IMR-90 (cell line): Measurements from ENCODE around the gene KLHL40. TPM values are rescaled to one million over a fixed set of nuclear protein-coding genes. Genes with fewer than 3 reads are reported as not detected.

ENCODE experiments used
- ATAC-seq: fragments of 200-7000 bp; cut with Tn5 transposase; 2 replicates; pipeline ENCODE4 v1.9.1; 2020; ENCODE audit warnings: low read depth, mild to moderate bottlenecking, moderate library complexity
- BruUV-seq: library from RNA; stranded (reverse); fragments of 400-500 nt; replicated peaks from 2 replicates; lab custom pipeline; 2021; lab: Mats Ljungman, UMichigan
- CTCF ChIA-PET: fragments of 300-600 bp; formaldehyde crosslinking; extraction: SDS; loops from one replicate; lab custom pipeline; 2021; ENCODE audit warnings: antibody characterized with exemption; lab: Yijun Ruan, JAX
- POLR2A ChIA-PET: fragments of 300-600 bp; sonication (Branson Sonifier 250); formaldehyde crosslinking; loops from one replicate; lab custom pipeline; 2022; ENCODE audit warnings: antibody characterized with exemption; ENCODE audit not compliant: unreplicated experiment; lab: Charles Lee
- DNase-seq: peaks from one replicate; pipeline ENCODE4 v3.0.0; 2013
- H2AFZ ChIP-seq: replicated peaks from 2 replicates; pipeline ENCODE3; 2013; ENCODE audit warnings: low read length, mild to moderate bottlenecking; ENCODE audit not compliant: poor library complexity
- H2AK5ac ChIP-seq: 2 replicates; pipeline ENCODE4 v1.6.1; 2013; ENCODE audit warnings: low read depth, low read length, inconsistent platforms
- H2AK9ac ChIP-seq: replicated peaks from 2 replicates; pipeline ENCODE3; 2013; ENCODE audit warnings: mild to moderate bottlenecking, low read depth, low read length, moderate library complexity; ENCODE audit not compliant: poor library complexity
- H2BK120ac ChIP-seq: 2 replicates; pipeline ENCODE4 v1.6.1; 2013; ENCODE audit warnings: low read depth, low read length, inconsistent platforms
- H2BK15ac ChIP-seq: 3 replicates; pipeline ENCODE4 v1.6.1; 2013; ENCODE audit warnings: low read depth, low read length, inconsistent platforms
- H2BK20ac ChIP-seq: 2 replicates; pipeline ENCODE4 v1.6.1; 2013; ENCODE audit warnings: low read depth, mild to moderate bottlenecking, inconsistent platforms, low read length, moderate library complexity
- H2BK5ac ChIP-seq: 2 replicates; pipeline ENCODE4 v1.6.1; 2013; ENCODE audit warnings: mild to moderate bottlenecking, low read depth, low read length, inconsistent platforms; ENCODE audit not compliant: poor library complexity, severe bottlenecking
- H3K14ac ChIP-seq: replicated peaks from 2 replicates; pipeline ENCODE4 v1.6.1; 2013; ENCODE audit warnings: low read depth, low read length, inconsistent platforms
- H3K18ac ChIP-seq: 2 replicates; pipeline ENCODE4 v1.6.1; 2013; ENCODE audit warnings: low read depth, low read length, control low read depth
- H3K23ac ChIP-seq: 2 replicates; pipeline ENCODE4 v1.6.1; 2013; ENCODE audit warnings: low read depth, low read length, inconsistent platforms
- H3K27ac ChIP-seq: 2 replicates; pipeline ENCODE4 v1.5.1; 2013; ENCODE audit warnings: mild to moderate bottlenecking, control low read depth, low read length; ENCODE audit not compliant: insufficient read depth
- H3K27me3 ChIP-seq: 2 replicates; pipeline ENCODE4 v1.6.1; 2013; ENCODE audit warnings: low read length; ENCODE audit not compliant: control insufficient read depth, insufficient read depth
- H3K36me3 ChIP-seq: 2 replicates; pipeline ENCODE4 v1.6.1; 2013; ENCODE audit warnings: low read length, mixed read lengths; ENCODE audit not compliant: control insufficient read depth, insufficient read depth
- H3K4ac ChIP-seq: 2 replicates; pipeline ENCODE4 v1.6.1; 2013; ENCODE audit warnings: low read depth, low read length, inconsistent platforms
- H3K4me1 ChIP-seq: 2 replicates; pipeline ENCODE4 v1.6.1; 2013; ENCODE audit warnings: low read length, mixed read lengths; ENCODE audit not compliant: control insufficient read depth, insufficient read depth
- H3K4me2 ChIP-seq: 2 replicates; pipeline ENCODE4 v1.6.1; 2013; ENCODE audit warnings: low read depth, mild to moderate bottlenecking, control low read depth, low read length, moderate library complexity
- H3K4me3 ChIP-seq: 2 replicates; pipeline ENCODE4 v1.5.1; 2013; ENCODE audit warnings: low read depth, mild to moderate bottlenecking, control low read depth, low read length, moderate library complexity; ENCODE audit not compliant: insufficient read depth
- H3K56ac ChIP-seq: 2 replicates; pipeline ENCODE4 v1.6.1; 2013; ENCODE audit warnings: low read length, inconsistent platforms; ENCODE audit not compliant: insufficient read depth; ENCODE audit errors: extremely low read depth
- H3K79me1 ChIP-seq, 2 experiments: 2 replicates each; pipeline ENCODE4 v1.6.1; 2013; ENCODE audit warnings: low read length in 2 of 2, inconsistent platforms in 1 of 2, low read depth in 1 of 2
- H3K9ac ChIP-seq: 2 replicates; pipeline ENCODE4 v1.6.1; 2013; ENCODE audit warnings: low read depth, low read length, control low read depth
- H3K9me1 ChIP-seq: 2 replicates; pipeline ENCODE4 v1.6.1; 2013; ENCODE audit warnings: low read length, inconsistent platforms; ENCODE audit not compliant: insufficient read depth
- H3K9me3 ChIP-seq: 2 replicates; pipeline ENCODE4 v1.6.1; 2013; ENCODE audit warnings: low read length; ENCODE audit not compliant: control insufficient read depth, insufficient read depth
- H4K20me1 ChIP-seq: 2 replicates; pipeline ENCODE4 v1.6.1; 2013; ENCODE audit warnings: low read length, inconsistent platforms; ENCODE audit not compliant: insufficient read depth
- H4K5ac ChIP-seq: 2 replicates; pipeline ENCODE4 v1.6.1; 2013; ENCODE audit warnings: mild to moderate bottlenecking, low read depth, low read length, control low read depth
- H4K8ac ChIP-seq, 2 experiments: 2 replicates each; pipeline ENCODE4 v1.6.1; 2013; ENCODE audit warnings: low read depth in 2 of 2, low read length in 2 of 2, control low read depth in 1 of 2, inconsistent platforms in 1 of 2
- H4K91ac ChIP-seq: 2 replicates; pipeline ENCODE4 v1.6.1; 2013; ENCODE audit warnings: low read depth, low read length, inconsistent platforms; ENCODE audit not compliant: insufficient read depth
- BHLHE40 ChIP-seq: fragments of 150-350 bp; IDR thresholded peaks from 2 replicates; pipeline ENCODE4 v1.6.1; 2016; ENCODE audit warnings: mild to moderate bottlenecking, low read depth, low read length
- CEBPB ChIP-seq: IDR thresholded peaks from 2 replicates; pipeline ENCODE4 v1.6.1; 2012; ENCODE audit warnings: low read depth, low read length, improper control_type of control experiment
- CHD1 ChIP-seq: IDR thresholded peaks from 2 replicates; pipeline ENCODE4 v1.6.1; 2012; ENCODE audit warnings: low read depth, low read length, improper control_type of control experiment
- CTCF ChIP-seq: conservative IDR thresholded peaks from 2 replicates; pipeline ENCODE4 v1.5.1; 2012; ENCODE audit warnings: mild to moderate bottlenecking, low read depth, low read length, improper control_type of control experiment
- FOS ChIP-seq: fragments of 150-350 bp; IDR thresholded peaks from 2 replicates; pipeline ENCODE4 v1.6.1; 2016; ENCODE audit warnings: low read depth, low read length
- MAFK ChIP-seq: IDR thresholded peaks from 2 replicates; pipeline ENCODE4 v1.6.1; 2012; ENCODE audit warnings: low read depth, low read length, improper control_type of control experiment
- MXI1 ChIP-seq: IDR thresholded peaks from 2 replicates; pipeline ENCODE4 v1.6.1; 2012; ENCODE audit warnings: low read depth, mild to moderate bottlenecking, low read length, moderate library complexity, borderline replicate concordance
- NFE2L2 ChIP-seq: fragments of 150-350 bp; IDR thresholded peaks from 2 replicates; pipeline ENCODE4 v1.6.1; 2016; ENCODE audit warnings: low read depth, mild to moderate bottlenecking, low read length
- RAD21 ChIP-seq: IDR thresholded peaks from 2 replicates; pipeline ENCODE4 v1.6.1; 2012; ENCODE audit warnings: low read length, improper control_type of control experiment
- RCOR1 ChIP-seq: IDR thresholded peaks from 2 replicates; pipeline ENCODE4 v1.6.1; 2012; ENCODE audit warnings: mild to moderate bottlenecking, low read length, improper control_type of control experiment; ENCODE audit not compliant: insufficient replicate concordance
- RFX5 ChIP-seq: IDR thresholded peaks from 2 replicates; pipeline ENCODE4 v1.8.0; 2012; ENCODE audit warnings: low read depth, mild to moderate bottlenecking, low read length, moderate library complexity
- SMC3 ChIP-seq: fragments of 150-350 bp; IDR thresholded peaks from 2 replicates; pipeline ENCODE4 v1.6.1; 2016; ENCODE audit warnings: low read depth, mild to moderate bottlenecking, antibody characterized with exemption, low read length, moderate library complexity
- USF2 ChIP-seq: fragments of 150-350 bp; IDR thresholded peaks from 2 replicates; pipeline ENCODE4 v1.6.1; 2017; ENCODE audit warnings: mild to moderate bottlenecking, antibody characterized with exemption, low read length, low read depth
- whole genome bisulfite sequencing, 2 experiments: methylation state at CpG; one replicate each; pipeline versions ENCODE4 v1.1.5 to v1.1.7; 2013; ENCODE audit warnings: missing lambda C conversion rate in 2 of 2; ENCODE audit not compliant: insufficient read length in 1 of 2; ENCODE audit errors: extremely low coverage in 2 of 2; 5-methylcytosine and 5-hydroxymethylcytosine counted together
- dilution Hi-C: fragments of 300-500 bp; cut with HindIII; formaldehyde crosslinking; loops from one replicate; pipeline ENCODE4 v1.14.3; 2018; ENCODE audit warnings: low sequenced_read_pairs; ENCODE audit not compliant: unreplicated experiment
- in situ Hi-C: fragments of 300-500 bp; cut with MboI; formaldehyde crosslinking; loops from 3 replicates; pipeline ENCODE4 v1.14.3; 2019; ENCODE audit warnings: low sequenced_read_pairs, inconsistent platforms, mixed read lengths
- intact Hi-C: fragments of 100-400 bp; cut with micrococcal nuclease; formaldehyde crosslinking; loops from 2 replicates; pipeline ENCODE4 v1.10.0; 2022
- polyA plus RNA-seq, 3 experiments: library from polyadenylated mRNA; depleted of rRNA; stranded (reverse); fragments of >200 nt; gene quantifications; 2 replicates each; pipeline ENCODE4 v1.2.3, GENCODE V29; 2012; ENCODE audit warnings: low replicate concordance in 1 of 3
- total RNA-seq: library from RNA; depleted of rRNA; stranded (reverse); fragments of >200 nt; gene quantifications from 2 replicates; pipeline ENCODE4 v1.2.3, GENCODE V29; 2012

Gene KLHL40
- total and polyA plus RNA-seq, 2 of the 4 experiments (the other 2 are of a cell fraction), result not detected

GRCh38 chr3:42736531-42736930, 51.2 kb downstream of the KLHL40 start:
- in situ Hi-C loops (no loop called here), intact Hi-C loops (no loop called here), dilution Hi-C loops (no loop called here)
- H2AK5ac ChIP-seq, result no peak overlapping the region
- no peak overlapping the region for H4K91ac ChIP-seq
- H3K4me3 ChIP-seq, result no peak overlapping the region
- no peak overlapping the region for H3K4ac ChIP-seq
- TF ChIP-seq NFE2L2 (no peak), FOS (no peak), MAFK (no peak), CEBPB (no peak), USF2 (no peak), SMC3 (no peak), RFX5 (no peak), MXI1 (no peak), BHLHE40 (no peak), CHD1 (no peak), CTCF (no peak), RCOR1 (no peak), RAD21 (no peak)
- H3K9me1 ChIP-seq, result no peaks in the 10 kb centered on the region
- H2BK5ac ChIP-seq, result no peak overlapping the region
- H3K9ac ChIP-seq, result no peak overlapping the region
- BruUV-seq, result no TSS peak
- no peak overlapping the region for H3K56ac ChIP-seq
- H2AFZ ChIP-seq, result no peak overlapping the region
- no peak overlapping the region for H2AK9ac ChIP-seq
- no peak overlapping the region for H4K5ac ChIP-seq
- ChIA-PET CTCF (no interaction called here), POLR2A (no interaction called here)
- H3K9me3 ChIP-seq, result no peaks in the 10 kb centered on the region
- H3K4me1 ChIP-seq, result no peaks in the 10 kb centered on the region
- no peak overlapping the region for H3K27ac ChIP-seq
- H3K14ac ChIP-seq, result no peak overlapping the region
- no peak overlapping the region for H3K23ac ChIP-seq
- peaks cover 45% of the 10 kb centered on the region for H3K27me3 ChIP-seq
- WGBS, 2 experiments, result no CpG with 5 or more reads among the region's 6 CpGs
- ATAC-seq, result no peak
- no peak overlapping the region for H3K4me2 ChIP-seq
- H4K20me1 ChIP-seq, result no peaks in the 10 kb centered on the region
- no peak overlapping the region for H3K18ac ChIP-seq
- no peak overlapping the region for H2BK120ac ChIP-seq
- DNase-seq, result no peak
- no peaks in the 10 kb centered on the region for H3K36me3 ChIP-seq
- no peak overlapping the region for H2BK20ac ChIP-seq
- H3K79me1 ChIP-seq, result no peaks in the 10 kb centered on the region
- no peak overlapping the region for H4K8ac ChIP-seq
- no peak overlapping the region for H2BK15ac ChIP-seq
